ENCODE results near the gene GLRA3. TPM values are rescaled to one million over a fixed set of nuclear protein-coding genes. Genes with fewer than 3 reads are reported as not detected.

The GLRA3 gene
- polyA plus RNA-seq, 1 donor (not counting 4 experiments of a cell fraction or from before 2014, with no cell fraction given): not detected

- DNase-seq (ENCODE audit: low read depth, low spot score) (no peak), FAIRE-seq (no peak)
- no peaks in the 10 kb centered on the region for H3K27me3 ChIP-seq (ENCODE audit: control insufficient read depth, extremely low read depth, insufficient read depth, low read length)
- H3K4me1 ChIP-seq (ENCODE audit: control insufficient read depth, extremely low read depth, insufficient read depth, low read length): no peaks in the 10 kb centered on the region
- no peaks in the 10 kb centered on the region for H3K9me1 ChIP-seq (ENCODE audit: control insufficient read depth, extremely low read depth, insufficient read depth, low read length)
- no peak overlapping the region for H3K4me3 ChIP-seq (ENCODE audit: control insufficient read depth in 2 of 3, extremely low read depth in 1 of 3, insufficient read depth in 2 of 3, low read depth in 1 of 3, low read length in 3 of 3)
- no peak overlapping the region for H2AFZ ChIP-seq (ENCODE audit: control insufficient read depth, low read length)
- H3K4me2 ChIP-seq (ENCODE audit: control insufficient read depth, extremely low read depth, insufficient read depth, low read depth, low read length): no peak overlapping the region
- H3K9me3 ChIP-seq (ENCODE audit: control insufficient read depth, low read depth, low read length): no peaks in the 10 kb centered on the region
- H3K36me3 ChIP-seq (ENCODE audit: control insufficient read depth in 2 of 2, extremely low read depth in 1 of 2, insufficient read depth in 2 of 2, low read length in 2 of 2): no peaks in the 10 kb centered on the region
- H3K27ac ChIP-seq (ENCODE audit: control insufficient read depth, insufficient read depth, low read length): no peak overlapping the region
- no peaks in the 10 kb centered on the region for H4K20me1 ChIP-seq (ENCODE audit: control insufficient read depth, extremely low read depth, insufficient read depth, low read length)
- no peak overlapping the region for H3K9ac ChIP-seq (ENCODE audit: control insufficient read depth, extremely low read depth, insufficient read depth, low read length)
- TF ChIP-seq CTCF (optimal IDR thresholded peaks at IDR 0.05 in 1 of 3, IDR thresholded peaks at IDR 0.05 in 1 of 3, conservative IDR thresholded peaks at IDR 0.05 in 1 of 3; ENCODE audit: extremely low read depth in 1 of 3, insufficient read depth in 2 of 3, low read length in 3 of 3): no peak
- TF ChIP-seq EZH2 (IDR thresholded peaks at IDR 0.05; ENCODE audit: low read length): no peak
- dilution Hi-C loops (cut with MboI; ENCODE audit: extremely low pct_ligation_motif_present, low sequenced_read_pairs): no loop called here
- H3K79me2 ChIP-seq (ENCODE audit: control insufficient read depth, insufficient read depth, low read length): no peaks in the 10 kb centered on the region
Measured at GRCh38 chr4:174867903-174868302, 38.9 kb upstream of the GLRA3 start.

GRCh38 chr4:174865418-174865985 lies 36.5 kb upstream of the GLRA3 start:
- TF ChIP-seq CTCF (optimal IDR thresholded peaks at IDR 0.05 in 1 of 3, IDR thresholded peaks at IDR 0.05 in 1 of 3, conservative IDR thresholded peaks at IDR 0.05 in 1 of 3; ENCODE audit: extremely low read depth in 1 of 3, insufficient read depth in 2 of 3, low read length in 3 of 3) (no peak), EZH2 (IDR thresholded peaks at IDR 0.05; ENCODE audit: low read length) (no peak)
- DNase-seq (ENCODE audit: low read depth, low spot score): no peak
- H3K4me3 ChIP-seq (ENCODE audit: control insufficient read depth in 2 of 3, extremely low read depth in 1 of 3, insufficient read depth in 2 of 3, low read depth in 1 of 3, low read length in 3 of 3): no peak overlapping the region
- no peaks in the 10 kb centered on the region for H3K4me1 ChIP-seq (ENCODE audit: control insufficient read depth, extremely low read depth, insufficient read depth, low read length)
- no peaks in the 10 kb centered on the region for H3K79me2 ChIP-seq (ENCODE audit: control insufficient read depth, insufficient read depth, low read length)
- H4K20me1 ChIP-seq (ENCODE audit: control insufficient read depth, extremely low read depth, insufficient read depth, low read length): no peaks in the 10 kb centered on the region
- no peak overlapping the region for H2AFZ ChIP-seq (ENCODE audit: control insufficient read depth, low read length)
- dilution Hi-C loops (cut with MboI; ENCODE audit: extremely low pct_ligation_motif_present, low sequenced_read_pairs): no loop called here
- FAIRE-seq: no peak
- no peaks in the 10 kb centered on the region for H3K9me1 ChIP-seq (ENCODE audit: control insufficient read depth, extremely low read depth, insufficient read depth, low read length)
- no peak overlapping the region for H3K9ac ChIP-seq (ENCODE audit: control insufficient read depth, extremely low read depth, insufficient read depth, low read length)
- H3K36me3 ChIP-seq (ENCODE audit: control insufficient read depth in 2 of 2, extremely low read depth in 1 of 2, insufficient read depth in 2 of 2, low read length in 2 of 2): no peaks in the 10 kb centered on the region
- no peaks in the 10 kb centered on the region for H3K27me3 ChIP-seq (ENCODE audit: control insufficient read depth, extremely low read depth, insufficient read depth, low read length)
- H3K27ac ChIP-seq (ENCODE audit: control insufficient read depth, insufficient read depth, low read length): no peak overlapping the region
- H3K9me3 ChIP-seq (ENCODE audit: control insufficient read depth, low read depth, low read length): no peaks in the 10 kb centered on the region
- H3K4me2 ChIP-seq (ENCODE audit: control insufficient read depth, extremely low read depth, insufficient read depth, low read depth, low read length): no peak overlapping the region
